Measurements from ENCODE around the gene GRK1. TPM values are rescaled to one million over a fixed set of nuclear protein-coding genes. Genes with fewer than 3 reads are reported as not detected.

The GRK1 gene
- total and polyA plus RNA-seq, 2 experiments from 2014 or later, result 0.17 TPM; not detected in 1

DNA sequence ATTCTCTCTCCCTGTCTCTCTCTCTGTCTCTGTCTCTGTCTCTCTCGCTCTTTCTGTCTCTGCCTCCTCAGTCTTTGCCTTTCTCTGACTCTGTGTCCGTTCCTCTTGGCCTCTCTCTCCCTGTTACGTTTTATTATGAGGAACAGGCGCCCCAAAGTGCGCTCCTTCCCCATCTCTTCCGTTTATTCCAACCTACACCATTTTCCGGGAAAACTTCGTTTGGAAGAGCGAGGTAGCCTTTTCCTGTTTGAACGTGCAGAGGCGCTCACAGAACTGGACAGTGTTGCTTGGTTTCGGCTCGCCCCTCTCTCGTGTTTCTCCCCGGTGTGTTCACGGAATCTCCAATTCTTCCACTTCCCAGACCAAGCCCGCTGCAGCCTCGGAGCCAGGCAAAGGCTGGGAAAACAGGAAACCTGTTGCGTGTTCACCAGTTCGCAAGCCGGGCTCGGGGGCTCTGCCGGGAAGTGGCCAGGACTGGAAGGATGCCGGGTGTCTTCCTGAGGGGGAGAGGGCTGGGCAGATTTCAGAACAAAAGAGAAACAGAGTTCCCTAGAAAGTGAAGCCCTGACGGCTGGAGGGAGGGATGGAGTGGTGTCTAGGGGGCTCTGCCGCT, 92.6 kb downstream of the GRK1 start:
- Histone ChIP-seq H3K27ac (no peak overlapping the region), H3K9me2 (replicated peaks; ENCODE audit: insufficient read depth) (no peaks in the 10 kb centered on the region), H3K4me1 (ENCODE audit: insufficient read depth) (peaks cover 6% of the 10 kb centered on the region), H3K36me3 (replicated peaks; ENCODE audit: insufficient read depth, low read depth) (no peaks in the 10 kb centered on the region), H2AFZ (peak overlapping the region; percentile 84), H3K79me2 (no peaks in the 10 kb centered on the region), H3K4me2 (peak overlapping the region; percentile 94), H4K20me1 (ENCODE audit: insufficient read depth, poor library complexity, severe bottlenecking) (no peaks in the 10 kb centered on the region), H3K27me3 (peaks cover 39% of the 10 kb centered on the region), H3K4me3 (peak overlapping the region; percentile 71), H3K9me3 (ENCODE audit: low read depth) (no peaks in the 10 kb centered on the region)
- no peak for DNase-seq (ENCODE audit: low spot score)
- 1% methylated on average over 26 of the region's 26 CpGs for WGBS (ENCODE audit: low lambda C conversion rate, missing lambda C conversion rate)
- TF ChIP-seq, protein P1, sequence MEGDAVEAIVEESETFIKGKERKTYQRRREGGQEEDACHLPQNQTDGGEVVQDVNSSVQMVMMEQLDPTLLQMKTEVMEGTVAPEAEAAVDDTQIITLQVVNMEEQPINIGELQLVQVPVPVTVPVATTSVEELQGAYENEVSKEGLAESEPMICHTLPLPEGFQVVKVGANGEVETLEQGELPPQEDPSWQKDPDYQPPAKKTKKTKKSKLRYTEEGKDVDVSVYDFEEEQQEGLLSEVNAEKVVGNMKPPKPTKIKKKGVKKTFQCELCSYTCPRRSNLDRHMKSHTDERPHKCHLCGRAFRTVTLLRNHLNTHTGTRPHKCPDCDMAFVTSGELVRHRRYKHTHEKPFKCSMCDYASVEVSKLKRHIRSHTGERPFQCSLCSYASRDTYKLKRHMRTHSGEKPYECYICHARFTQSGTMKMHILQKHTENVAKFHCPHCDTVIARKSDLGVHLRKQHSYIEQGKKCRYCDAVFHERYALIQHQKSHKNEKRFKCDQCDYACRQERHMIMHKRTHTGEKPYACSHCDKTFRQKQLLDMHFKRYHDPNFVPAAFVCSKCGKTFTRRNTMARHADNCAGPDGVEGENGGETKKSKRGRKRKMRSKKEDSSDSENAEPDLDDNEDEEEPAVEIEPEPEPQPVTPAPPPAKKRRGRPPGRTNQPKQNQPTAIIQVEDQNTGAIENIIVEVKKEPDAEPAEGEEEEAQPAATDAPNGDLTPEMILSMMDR (IDR thresholded peaks at IDR 0.05; ENCODE audit: poor library complexity), result no peak
- TF ChIP-seq EZH2 (IDR thresholded peaks at IDR 0.05; ENCODE audit: borderline replicate concordance), result no peak
- no peak for TF ChIP-seq EZH2phosphoT487 (IDR thresholded peaks at IDR 0.05; ENCODE audit: low read depth, severe bottlenecking, unreplicated experiment)

GRCh38 chr13:113761136-113761535, 94.1 kb downstream of the GRK1 start:
- no peak overlapping the region for H3K4me2 ChIP-seq
- no peaks in the 10 kb centered on the region for H3K36me3 ChIP-seq (replicated peaks; ENCODE audit: insufficient read depth, low read depth)
- TF ChIP-seq, protein P1 (IDR thresholded peaks at IDR 0.05; ENCODE audit: poor library complexity), result no peak
- TF ChIP-seq EZH2phosphoT487 (IDR thresholded peaks at IDR 0.05; ENCODE audit: low read depth, severe bottlenecking, unreplicated experiment) (no peak), EZH2 (IDR thresholded peaks at IDR 0.05; ENCODE audit: borderline replicate concordance) (no peak)
- no peak overlapping the region for H3K27ac ChIP-seq
- H4K20me1 ChIP-seq (ENCODE audit: insufficient read depth, poor library complexity, severe bottlenecking), result no peaks in the 10 kb centered on the region
- peaks cover 39% of the 10 kb centered on the region for H3K27me3 ChIP-seq
- DNase-seq (ENCODE audit: low spot score), result no peak
- H3K9me2 ChIP-seq (replicated peaks; ENCODE audit: insufficient read depth), result no peaks in the 10 kb centered on the region
- H3K9me3 ChIP-seq (ENCODE audit: low read depth), result no peaks in the 10 kb centered on the region
- no peaks in the 10 kb centered on the region for H3K79me2 ChIP-seq
- H3K4me3 ChIP-seq, result no peak overlapping the region
- no peak overlapping the region for H2AFZ ChIP-seq
- WGBS (ENCODE audit: low lambda C conversion rate, missing lambda C conversion rate), result 94% methylated on average over 7 of the region's 7 CpGs
- H3K4me1 ChIP-seq (ENCODE audit: insufficient read depth), result peaks cover 6% of the 10 kb centered on the region

DNA sequence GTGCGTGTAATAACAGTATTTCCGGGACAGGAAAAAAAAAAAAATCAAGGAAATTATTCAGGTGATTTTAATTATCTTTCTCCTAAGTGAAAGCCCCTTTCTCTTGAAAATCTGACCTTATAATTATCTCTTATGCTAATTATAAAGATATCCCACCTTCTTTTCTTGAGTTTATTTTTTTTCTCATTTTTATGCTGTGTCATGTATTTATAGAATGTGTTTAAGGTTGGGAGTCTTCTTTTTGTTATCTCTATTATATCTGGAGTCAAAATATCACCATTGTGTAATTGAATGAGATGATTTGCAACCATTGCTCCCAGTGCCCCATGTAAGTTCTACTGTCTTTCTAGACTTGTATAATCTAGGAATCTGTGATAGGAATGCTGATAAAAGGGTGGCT, 95.1 kb downstream of the GRK1 start:
- H3K27ac ChIP-seq, result no peak overlapping the region
- no peak overlapping the region for H3K4me2 ChIP-seq
- H3K36me3 ChIP-seq (replicated peaks; ENCODE audit: insufficient read depth, low read depth), result no peaks in the 10 kb centered on the region
- H4K20me1 ChIP-seq (ENCODE audit: insufficient read depth, poor library complexity, severe bottlenecking), result no peaks in the 10 kb centered on the region
- H3K9me2 ChIP-seq (replicated peaks; ENCODE audit: insufficient read depth), result no peaks in the 10 kb centered on the region
- TF ChIP-seq, protein P1 (IDR thresholded peaks at IDR 0.05; ENCODE audit: poor library complexity), result no peak
- TF ChIP-seq EZH2phosphoT487 (IDR thresholded peaks at IDR 0.05; ENCODE audit: low read depth, severe bottlenecking, unreplicated experiment) (no peak), EZH2 (IDR thresholded peaks at IDR 0.05; ENCODE audit: borderline replicate concordance) (no peak)
- H2AFZ ChIP-seq, result no peak overlapping the region
- 91% methylated on average over 2 of the region's 2 CpGs for WGBS (ENCODE audit: low lambda C conversion rate, missing lambda C conversion rate)
- peaks cover 6% of the 10 kb centered on the region for H3K4me1 ChIP-seq (ENCODE audit: insufficient read depth)
- no peaks in the 10 kb centered on the region for H3K9me3 ChIP-seq (ENCODE audit: low read depth)
- no peaks in the 10 kb centered on the region for H3K79me2 ChIP-seq
- no peak for DNase-seq (ENCODE audit: low spot score)
- H3K27me3 ChIP-seq, result peaks cover 39% of the 10 kb centered on the region
- no peak overlapping the region for H3K4me3 ChIP-seq

Measured in hepatocyte (in vitro differentiated cells).